HPDE6-E6E7 (cell line): ENCODE data around the gene THNSL1.
"Not testable (repeated sequence)": the region's sequence is repeated elsewhere in the genome, so short reads cannot be mapped to it uniquely, and the experiment has no call there.

ENCODE experiments used
- DNase-seq: peaks from one replicate; pipeline ENCODE4 v3.0.0; 2011; ENCODE audit warnings: missing footprints; ENCODE audit errors: extremely low spot score

The THNSL1 gene

GRCh38 chr10:25016376-25017153 is at the start of gene THNSL1:
Gene THNSL1 (plus strand): TSS chr10:25016612. CDS start chr10:25023224, 6,612 bp downstream.
- peak; percentile 80 for DNase-seq

GRCh38 chr10:24966962-24967481 is 49.4 kb upstream of the THNSL1 start:
- DNase-seq, result no peak

DNA sequence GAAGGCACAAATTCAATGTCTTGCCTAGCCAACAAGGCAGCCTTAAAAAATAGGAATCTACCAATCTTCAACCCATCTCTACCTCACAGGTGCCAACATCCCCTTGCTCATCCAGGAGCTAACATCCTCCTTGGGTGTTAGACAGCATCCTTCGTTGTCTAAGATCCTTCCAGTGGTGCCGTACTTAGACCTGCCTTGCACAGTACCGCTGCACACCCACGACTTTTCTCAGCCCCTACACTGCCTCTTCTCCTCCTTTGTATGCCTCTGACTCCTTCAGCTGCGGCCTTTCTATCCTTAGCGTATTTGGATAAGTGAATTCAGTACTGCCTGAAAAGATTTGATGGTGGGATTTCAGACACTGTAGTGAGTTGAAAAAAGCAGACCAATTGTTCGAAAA is 48.1 kb upstream of the THNSL1 start:
- no peak for DNase-seq

GRCh38 chr10:24968951-24969350 is 47.5 kb upstream of the THNSL1 start:
- not testable (repeated sequence) for DNase-seq

- DNase-seq, result no peak
These were observed 46.6 kb upstream of the THNSL1 start for GRCh38 chr10:24969841-24970281.

- DNase-seq, result no peak
These were observed 45.0 kb upstream of the THNSL1 start for GRCh38 chr10:24971374-24971773.

DNA sequence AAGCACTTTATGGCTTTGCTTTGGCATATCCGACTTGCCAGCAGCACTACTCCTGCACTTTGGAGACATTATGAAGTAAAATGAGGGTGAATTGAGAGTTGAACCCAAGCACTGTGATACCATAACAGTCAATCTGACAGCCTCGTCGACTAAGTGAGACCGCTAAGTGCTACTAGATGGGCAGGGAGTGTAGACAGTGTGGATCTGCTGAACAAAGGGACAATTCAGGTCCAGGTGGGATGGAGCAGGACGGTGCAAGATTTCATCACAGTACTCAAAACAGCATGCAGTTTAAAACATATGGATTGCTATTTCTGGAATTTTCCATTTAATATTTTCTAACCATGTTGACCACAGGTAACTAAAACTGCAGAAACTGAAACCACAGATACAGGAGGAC is 43.2 kb upstream of the THNSL1 start:
- no peak for DNase-seq

DNA sequence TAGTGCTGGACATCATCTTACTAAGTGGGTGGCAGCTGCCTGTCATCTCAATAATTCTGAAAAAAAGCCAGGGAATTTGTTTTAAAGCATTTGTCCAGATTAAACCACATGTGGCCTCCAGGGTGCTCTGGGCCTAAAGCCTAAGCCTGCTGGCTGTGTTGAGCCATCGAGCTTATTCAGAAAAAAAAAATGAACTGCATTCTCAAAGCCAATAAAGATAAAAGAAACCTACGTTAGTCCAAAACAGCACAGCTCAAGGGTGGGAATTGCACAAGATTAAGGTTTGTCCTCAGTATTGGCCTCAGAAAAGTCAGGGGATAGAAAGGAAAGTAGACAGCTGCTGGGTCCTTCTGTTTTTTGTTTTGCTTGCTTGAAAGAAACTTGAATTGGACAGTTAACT is 41.4 kb upstream of the THNSL1 start:
- no peak for DNase-seq

DNA sequence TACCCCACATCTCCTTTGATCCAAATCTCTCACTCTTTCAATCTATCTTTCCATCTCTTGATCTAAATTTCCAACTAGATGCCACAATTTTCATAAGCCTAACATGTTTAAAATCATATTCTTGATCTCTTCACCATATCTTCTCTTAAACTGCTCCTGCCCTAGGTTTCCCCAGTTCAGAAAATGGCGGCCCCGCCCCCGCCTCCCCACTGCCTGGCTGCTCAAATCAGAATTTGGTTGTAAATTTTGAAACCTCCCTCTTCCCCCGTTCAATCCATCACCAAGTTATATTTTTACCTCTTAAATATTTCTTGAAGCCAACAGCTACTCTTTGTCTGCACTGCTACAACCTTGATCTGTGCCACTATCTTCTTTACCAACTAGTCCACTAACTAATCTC is 36.7 kb upstream of the THNSL1 start:
- no peak for DNase-seq

GRCh38 chr10:24981161-24981710 is 35.2 kb upstream of the THNSL1 start:
- no peak for DNase-seq

DNA sequence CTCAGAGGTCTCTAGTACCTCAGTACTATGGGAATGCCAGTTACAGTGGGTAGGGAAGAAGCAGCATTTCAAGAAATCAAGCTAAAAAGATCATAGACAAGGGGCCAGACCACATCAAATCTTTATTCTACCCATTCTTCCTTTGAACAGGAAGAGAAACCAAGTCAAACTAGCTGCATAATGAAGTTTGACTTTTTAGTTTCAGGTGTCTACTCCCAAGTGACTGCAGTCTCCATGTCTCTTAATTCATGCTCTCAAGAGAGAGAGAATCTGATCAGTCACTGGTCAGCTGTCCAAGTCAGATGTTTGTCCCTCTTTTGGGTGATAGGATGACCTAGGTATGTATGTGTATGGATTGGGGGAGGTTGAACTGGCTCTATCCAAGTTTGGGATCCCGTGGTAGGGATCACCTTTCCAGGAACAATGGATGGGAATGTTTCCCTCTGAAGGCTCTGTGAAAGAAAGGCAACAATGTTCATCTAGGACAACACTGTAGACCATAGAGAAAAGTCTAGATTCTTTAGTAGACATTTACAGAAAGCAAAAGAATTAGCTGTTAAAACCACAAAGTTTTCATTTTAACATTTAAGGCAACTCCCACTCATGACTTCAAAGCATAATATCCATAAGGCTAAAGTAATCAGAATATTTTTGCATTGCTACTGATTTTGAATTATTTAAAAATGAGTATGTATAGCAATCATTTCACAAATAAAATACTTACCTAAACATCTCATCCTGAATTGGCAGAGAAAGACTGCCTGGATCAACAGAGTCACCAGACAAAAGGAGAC is 33.9 kb upstream of the THNSL1 start:
- no peak for DNase-seq

DNA sequence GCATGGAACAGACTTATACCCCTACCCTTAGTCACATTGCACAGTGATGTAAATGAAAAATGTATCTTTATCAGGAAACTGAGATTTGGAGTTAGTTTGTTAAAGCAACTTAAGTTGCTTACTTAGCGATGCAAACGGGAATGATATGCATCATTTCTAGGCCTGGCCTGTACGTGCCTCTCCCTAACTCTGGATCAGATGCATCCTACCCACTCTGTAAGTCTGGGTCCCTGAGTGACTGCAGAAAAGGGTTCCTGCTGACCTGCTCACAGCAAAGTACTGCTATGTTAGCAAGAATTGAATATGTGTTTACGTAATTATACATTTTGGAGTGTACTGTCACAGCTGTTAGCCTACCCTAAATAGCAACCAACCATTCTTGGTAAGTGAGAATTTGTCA is 33.3 kb upstream of the THNSL1 start:
- no peak for DNase-seq

DNA sequence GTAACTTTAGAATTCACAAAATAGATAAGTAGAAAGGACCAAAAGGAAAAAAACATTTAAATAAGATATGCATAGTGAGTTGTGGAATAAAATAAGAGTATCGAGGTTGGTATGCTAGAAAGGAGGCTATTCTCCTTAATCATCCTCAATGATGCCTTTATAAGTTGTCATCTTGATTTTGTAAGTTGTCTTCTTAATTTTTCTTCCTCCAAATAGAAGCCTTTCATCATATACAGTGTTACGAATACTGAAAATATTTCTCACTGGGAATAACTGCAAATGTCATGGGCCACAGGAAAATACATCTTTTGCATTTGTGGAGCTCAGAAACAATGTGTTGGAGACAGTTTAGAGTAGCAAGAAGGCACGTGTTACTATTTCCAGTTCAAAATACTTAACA is 32.5 kb upstream of the THNSL1 start:
- DNase-seq, result no peak

- no peak for DNase-seq
These were observed 31.5 kb upstream of the THNSL1 start for GRCh38 chr10:24984906-24985305.

DNA sequence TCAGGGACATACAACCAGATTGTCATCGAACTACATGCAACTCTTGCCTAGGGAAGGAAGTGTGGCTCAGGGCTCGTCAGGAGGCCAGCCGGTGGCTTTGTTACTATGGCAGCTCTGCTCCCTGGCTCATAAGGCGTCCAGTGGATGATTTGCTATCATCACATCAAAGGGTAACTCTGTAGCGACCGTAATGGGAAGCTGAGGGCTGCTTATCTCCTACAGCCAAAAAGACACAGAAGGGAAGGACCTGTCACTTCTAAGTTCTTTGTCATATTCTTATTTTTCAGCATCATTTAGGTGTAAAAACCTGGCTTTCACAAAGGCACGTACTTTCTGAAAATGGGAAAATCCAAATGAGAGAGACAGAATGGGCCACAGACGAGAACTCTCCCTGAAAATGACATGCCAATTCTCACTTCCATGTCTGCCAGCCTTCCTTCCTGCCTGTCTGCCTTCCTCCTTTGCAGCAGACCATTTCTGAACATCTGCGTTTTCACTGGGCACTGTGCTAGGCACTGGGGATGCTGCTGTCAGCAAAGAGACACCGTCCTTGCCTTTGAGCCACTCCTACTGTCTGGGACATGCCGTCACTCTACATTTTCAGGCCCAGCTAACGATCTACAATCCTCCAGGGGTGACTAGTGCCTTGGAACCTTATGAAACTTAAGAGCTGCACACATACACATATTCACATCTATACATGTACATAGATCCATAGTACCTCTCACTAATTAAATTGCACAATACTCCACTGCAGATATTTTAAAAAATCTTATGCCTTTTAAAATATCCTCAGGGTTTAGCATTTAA is 27.4 kb upstream of the THNSL1 start:
- DNase-seq, result no peak

- no peak for DNase-seq
These were observed 26.5 kb upstream of the THNSL1 start for GRCh38 chr10:24989867-24990266.

DNA sequence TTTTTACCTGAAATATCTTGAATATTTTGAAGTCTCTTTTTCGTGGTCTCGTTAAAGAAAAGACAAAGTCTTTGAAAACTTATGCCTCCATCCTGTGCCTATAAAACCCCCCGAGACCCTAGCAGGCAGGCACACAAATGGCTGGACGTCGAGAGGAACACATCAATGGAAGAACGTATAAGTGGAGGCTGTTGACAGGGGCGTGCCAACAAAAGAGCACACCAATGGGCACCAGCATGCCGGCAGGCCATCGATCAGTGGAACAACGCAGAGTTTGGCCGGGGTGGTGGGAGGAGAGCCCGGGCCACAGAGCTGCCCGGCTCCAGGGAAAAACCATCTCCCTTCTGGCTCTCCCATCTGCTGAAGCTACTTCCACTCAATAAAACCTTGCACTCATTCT is 25.1 kb upstream of the THNSL1 start:
- no peak for DNase-seq

DNA sequence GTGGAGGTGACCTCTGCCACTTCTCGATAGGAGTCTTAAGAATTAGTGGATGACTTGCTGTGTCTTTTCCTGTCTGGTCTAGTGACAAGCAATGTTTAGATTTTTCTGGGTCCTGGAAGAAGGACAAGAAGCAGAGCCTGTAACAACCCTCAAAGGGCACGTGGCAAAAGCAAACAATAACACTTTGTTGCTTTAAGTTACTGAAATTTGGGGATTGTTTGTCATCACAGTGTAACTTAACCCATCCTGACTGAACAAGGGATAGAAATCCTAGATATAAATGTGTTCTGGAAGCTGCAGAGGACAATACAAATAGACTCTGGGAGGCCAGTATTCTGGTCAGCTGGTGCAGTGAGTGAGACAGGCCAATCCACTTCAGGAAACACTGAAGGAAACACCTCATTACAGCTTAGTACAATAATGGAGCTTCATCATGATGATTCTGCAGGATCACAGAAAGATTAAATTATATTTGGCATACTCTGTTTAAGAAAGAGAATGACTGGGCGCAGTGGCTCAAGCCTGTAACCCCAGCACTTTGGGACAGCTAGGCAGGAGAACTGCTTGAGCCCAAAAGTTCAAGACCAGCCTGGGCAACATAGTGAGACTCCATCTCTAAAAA is 23.8 kb upstream of the THNSL1 start:
- DNase-seq, result no peak

- no peak for DNase-seq
These were observed 23.0 kb upstream of the THNSL1 start for GRCh38 chr10:24993237-24993958.

DNA sequence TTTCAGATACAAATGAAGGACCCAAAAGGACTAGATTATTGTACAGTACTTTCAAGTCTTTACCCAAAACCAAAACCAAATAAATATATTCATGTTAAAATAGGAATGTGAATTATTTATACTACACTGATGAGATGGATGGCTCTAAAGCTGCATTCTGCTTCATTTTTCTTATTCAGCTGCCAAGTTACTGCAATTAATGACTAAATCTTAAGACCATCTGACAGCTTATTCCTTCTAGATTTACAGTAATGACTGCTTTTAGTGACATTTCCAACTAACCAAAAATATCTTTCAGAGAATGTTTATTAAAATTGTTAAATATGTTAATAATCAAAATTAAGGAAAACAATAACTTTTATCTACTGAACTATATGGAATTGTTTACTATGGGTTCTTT is 21.3 kb upstream of the THNSL1 start:
- no peak for DNase-seq

DNA sequence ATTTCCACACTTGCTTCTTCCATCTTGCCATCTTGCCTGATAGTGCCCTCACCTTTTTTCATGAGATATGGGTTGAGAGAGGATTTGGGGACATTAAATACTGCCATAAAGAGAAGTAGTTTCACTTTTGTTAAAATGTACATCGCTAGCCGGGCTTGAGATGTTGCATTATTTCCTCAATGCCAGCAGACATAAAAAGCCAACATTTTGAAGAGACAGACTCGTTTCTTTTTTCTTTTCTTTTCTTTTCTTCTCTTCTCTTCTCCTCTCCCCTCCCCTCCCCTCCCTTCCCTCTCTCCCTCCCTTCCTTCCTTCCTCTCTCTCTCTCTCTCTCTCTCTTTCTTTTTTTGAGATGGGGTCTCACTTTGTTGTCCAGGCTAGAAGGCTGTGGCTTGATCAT is 18.4 kb upstream of the THNSL1 start:
- no peak for DNase-seq
